RWPE2 (cell line): ENCODE results near the gene APLP2.

Experiments
- ATAC-seq: fragments of 200-7000 bp; cut with Tn5 transposase; 3 replicates; pipeline ENCODE4 v1.9.1; 2021; ENCODE audit warnings: low read depth
- DNase-seq: peaks from one replicate; pipeline ENCODE4 v3.0.0-alpha.2; 2020; ENCODE audit warnings: low spot score
- H3K27ac ChIP-seq: fragments of 450-650 bp; 2 replicates; pipeline ENCODE4 v1.5.1; 2017; ENCODE audit warnings: mild to moderate bottlenecking; ENCODE audit not compliant: poor library complexity, severe bottlenecking
- H3K27me3 ChIP-seq: fragments of 250-450 bp; sonication (Bioruptor Pico); 2 replicates; pipeline ENCODE4 v1.5.1; 2021; ENCODE audit warnings: mild to moderate bottlenecking, moderate library complexity; ENCODE audit not compliant: insufficient read depth, poor library complexity, severe bottlenecking
- H3K36me3 ChIP-seq: fragments of 250-450 bp; sonication (Bioruptor Pico); 2 replicates; pipeline ENCODE4 v1.5.1; 2020; ENCODE audit warnings: low read depth, mild to moderate bottlenecking, moderate library complexity
- H3K4me1 ChIP-seq: fragments of 250-450 bp; sonication (Bioruptor Pico); 2 replicates; pipeline ENCODE4 v1.5.1; 2021; ENCODE audit warnings: mild to moderate bottlenecking, moderate library complexity; ENCODE audit not compliant: insufficient read depth, poor library complexity, severe bottlenecking
- H3K4me3 ChIP-seq: fragments of 250-450 bp; sonication (Bioruptor Pico); 2 replicates; pipeline ENCODE4 v1.5.1; 2021; ENCODE audit warnings: mild to moderate bottlenecking, moderate library complexity; ENCODE audit not compliant: severe bottlenecking
- H3K9me3 ChIP-seq: fragments of 250-450 bp; sonication (Bioruptor Pico); 2 replicates; pipeline ENCODE4 v1.5.1; 2021; ENCODE audit warnings: mild to moderate bottlenecking, moderate library complexity; ENCODE audit not compliant: severe bottlenecking
- TF ChIP-seq, protein P1 (sequence below): fragments of 450-650 bp; IDR thresholded peaks from one replicate; pipeline ENCODE4 v1.5.1; 2017; ENCODE audit warnings: mild to moderate bottlenecking, moderate library complexity; ENCODE audit not compliant: poor library complexity, severe bottlenecking

Gene APLP2

GRCh38 chr11:130120045-130120444, 50.4 kb downstream of the APLP2 start:
- TF ChIP-seq, protein P1, sequence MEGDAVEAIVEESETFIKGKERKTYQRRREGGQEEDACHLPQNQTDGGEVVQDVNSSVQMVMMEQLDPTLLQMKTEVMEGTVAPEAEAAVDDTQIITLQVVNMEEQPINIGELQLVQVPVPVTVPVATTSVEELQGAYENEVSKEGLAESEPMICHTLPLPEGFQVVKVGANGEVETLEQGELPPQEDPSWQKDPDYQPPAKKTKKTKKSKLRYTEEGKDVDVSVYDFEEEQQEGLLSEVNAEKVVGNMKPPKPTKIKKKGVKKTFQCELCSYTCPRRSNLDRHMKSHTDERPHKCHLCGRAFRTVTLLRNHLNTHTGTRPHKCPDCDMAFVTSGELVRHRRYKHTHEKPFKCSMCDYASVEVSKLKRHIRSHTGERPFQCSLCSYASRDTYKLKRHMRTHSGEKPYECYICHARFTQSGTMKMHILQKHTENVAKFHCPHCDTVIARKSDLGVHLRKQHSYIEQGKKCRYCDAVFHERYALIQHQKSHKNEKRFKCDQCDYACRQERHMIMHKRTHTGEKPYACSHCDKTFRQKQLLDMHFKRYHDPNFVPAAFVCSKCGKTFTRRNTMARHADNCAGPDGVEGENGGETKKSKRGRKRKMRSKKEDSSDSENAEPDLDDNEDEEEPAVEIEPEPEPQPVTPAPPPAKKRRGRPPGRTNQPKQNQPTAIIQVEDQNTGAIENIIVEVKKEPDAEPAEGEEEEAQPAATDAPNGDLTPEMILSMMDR: no peak
- DNase-seq (no peak), ATAC-seq (no peak)
- no peaks in the 10 kb centered on the region for H3K9me3 ChIP-seq
- no peaks in the 10 kb centered on the region for H3K27me3 ChIP-seq
- H3K4me3 ChIP-seq: no peak overlapping the region
- H3K36me3 ChIP-seq: peaks cover 51% of the 10 kb centered on the region
- H3K27ac ChIP-seq: no peak overlapping the region
- H3K4me1 ChIP-seq: peaks cover 13% of the 10 kb centered on the region

GRCh38 chr11:130121445-130121978, 51.8 kb downstream of the APLP2 start:
- DNase-seq (no peak), ATAC-seq (peak; percentile 45; the same call in 1 of the 3 replicates)
- Histone ChIP-seq H3K36me3 (peaks cover 53% of the 10 kb centered on the region), H3K4me3 (no peak overlapping the region), H3K27me3 (no peaks in the 10 kb centered on the region), H3K4me1 (peaks cover 13% of the 10 kb centered on the region), H3K9me3 (no peaks in the 10 kb centered on the region), H3K27ac (peak overlapping the region; percentile 2)
- TF ChIP-seq, protein P1: no peak

- ATAC-seq (no peak), DNase-seq (no peak)
- H3K4me1 ChIP-seq: peaks cover 13% of the 10 kb centered on the region
- peak overlapping the region; percentile 2 for H3K27ac ChIP-seq
- peaks cover 55% of the 10 kb centered on the region for H3K36me3 ChIP-seq
- no peaks in the 10 kb centered on the region for H3K9me3 ChIP-seq
- TF ChIP-seq, protein P1: no peak
- H3K4me3 ChIP-seq: no peak overlapping the region
- H3K27me3 ChIP-seq: no peaks in the 10 kb centered on the region
Observed at GRCh38 chr11:130122141-130122575, 52.5 kb downstream of the APLP2 start.

DNA sequence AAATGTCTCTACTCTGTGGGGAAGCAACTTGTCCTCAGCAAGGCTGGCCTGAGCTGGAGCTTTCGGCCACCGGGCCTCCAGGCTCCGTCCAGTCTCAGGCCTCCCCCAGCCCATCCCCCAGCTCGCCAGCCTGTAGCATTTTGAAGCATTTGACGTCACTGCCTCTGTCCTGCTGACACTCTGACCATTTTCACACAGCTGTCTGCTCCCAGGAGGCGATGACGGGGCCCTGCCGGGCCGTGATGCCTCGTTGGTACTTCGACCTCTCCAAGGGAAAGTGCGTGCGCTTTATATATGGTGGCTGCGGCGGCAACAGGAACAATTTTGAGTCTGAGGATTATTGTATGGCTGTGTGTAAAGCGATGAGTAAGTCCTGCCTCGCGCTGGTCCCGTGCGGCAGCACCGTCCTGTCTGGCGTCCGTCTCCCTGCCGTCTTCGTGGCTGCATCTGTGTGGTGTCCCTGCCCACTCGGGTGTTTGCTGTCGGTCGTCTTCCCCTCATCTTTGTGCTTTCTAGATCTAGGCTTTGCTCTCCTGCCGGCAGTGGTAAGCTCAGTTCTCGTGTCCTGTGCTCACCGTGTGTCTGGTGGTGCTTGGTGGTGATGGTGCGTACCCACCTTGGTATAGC, 53.8 kb downstream of the APLP2 start:
- no peak overlapping the region for H3K4me3 ChIP-seq
- H3K36me3 ChIP-seq: peaks cover 69% of the 10 kb centered on the region
- no peak for ATAC-seq
- no peaks in the 10 kb centered on the region for H3K9me3 ChIP-seq
- TF ChIP-seq, protein P1: no peak
- H3K27ac ChIP-seq: peak overlapping the region; percentile 15
- peaks cover 13% of the 10 kb centered on the region for H3K4me1 ChIP-seq
- no peaks in the 10 kb centered on the region for H3K27me3 ChIP-seq
- no peak for DNase-seq

GRCh38 chr11:130124096-130124495, 54.4 kb downstream of the APLP2 start:
- H3K4me3 ChIP-seq: no peak overlapping the region
- peak; percentile 95 for ATAC-seq
- no peaks in the 10 kb centered on the region for H3K9me3 ChIP-seq
- peaks cover 75% of the 10 kb centered on the region for H3K36me3 ChIP-seq
- peak overlapping the region; percentile 15 for H3K27ac ChIP-seq
- peaks cover 13% of the 10 kb centered on the region for H3K4me1 ChIP-seq
- TF ChIP-seq, protein P1: no peak
- no peaks in the 10 kb centered on the region for H3K27me3 ChIP-seq
- DNase-seq: no peak
